CD4-positive, alpha-beta T cell treated with Interleukin-21 for 1 hour (primary cell): ENCODE results near the gene CSPG4.
"Not testable (repeated sequence)": the region's sequence is repeated elsewhere in the genome, so short reads cannot be mapped to it uniquely, and the experiment has no call there.

Source experiments
- DNase-seq: peaks from one replicate; pipeline ENCODE4 v3.0.0-alpha.2; 2020

Gene CSPG4

DNA sequence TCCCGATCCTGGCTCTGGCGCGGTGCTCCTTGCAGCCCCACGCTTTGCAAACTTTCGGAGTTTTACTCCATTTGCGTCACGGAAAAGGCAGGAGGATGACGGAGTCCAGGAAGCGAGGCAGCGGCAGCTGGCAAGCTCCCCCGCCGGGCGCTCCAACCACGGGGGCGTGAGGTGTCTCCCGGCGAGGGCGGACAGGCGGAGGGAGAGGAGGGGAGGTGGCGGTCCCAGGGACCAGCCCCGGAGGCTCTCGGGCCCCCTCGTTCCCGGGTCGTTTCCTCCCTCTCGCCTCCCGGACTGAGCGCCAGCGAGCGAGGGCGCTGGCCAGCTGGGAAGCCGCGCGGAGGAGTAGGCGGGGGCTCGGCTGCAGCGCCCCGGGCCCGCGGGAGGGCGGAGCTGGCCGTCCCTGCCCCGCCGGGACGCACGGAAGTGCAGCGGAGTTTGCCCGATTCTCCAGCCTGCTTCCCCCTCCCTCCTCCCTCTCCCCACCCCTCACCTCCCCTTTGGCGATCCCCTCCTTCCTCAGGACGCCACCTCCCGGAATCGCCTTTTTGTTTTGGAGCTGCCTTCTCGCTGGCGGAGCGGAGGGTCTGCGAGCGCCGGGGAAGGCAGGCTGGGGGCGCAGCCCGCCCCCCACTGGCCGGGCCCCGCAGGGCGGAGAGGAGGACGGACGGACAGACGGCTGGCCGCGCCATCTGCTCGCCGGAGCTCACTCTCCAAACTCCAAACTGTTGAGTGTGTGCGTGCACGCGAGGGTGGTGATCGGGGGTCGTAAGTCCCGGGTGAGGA lies 65.1 kb downstream of the CSPG4 start, which contains the start of gene SNX33:
Gene SNX33, plus strand, starts transcription at position 543 of the 786 bp plus-strand sequence. CDS start 1,191 bp downstream, outside the sequence.
- DNase-seq: peak; percentile 45

DNA sequence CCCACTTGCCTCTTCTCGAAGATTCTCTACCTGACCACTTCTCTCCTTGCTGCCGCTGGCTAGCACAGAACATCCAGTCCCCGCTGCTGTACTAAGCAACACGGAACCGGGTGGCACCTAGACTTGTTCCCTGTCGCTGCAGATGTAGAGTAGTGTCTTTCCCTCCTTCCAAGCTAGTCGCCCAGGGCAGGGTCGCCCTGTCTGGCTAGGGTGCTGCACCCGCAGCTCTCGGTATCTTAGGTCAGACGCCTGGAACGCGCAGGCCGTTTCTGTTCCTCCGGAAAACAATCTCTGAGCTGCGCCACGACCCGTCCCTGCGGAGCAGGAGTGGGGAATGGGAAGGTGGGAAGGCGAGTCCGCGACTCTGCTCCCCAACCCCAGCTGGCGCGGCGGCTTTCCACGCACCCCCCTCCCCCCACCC lies 65.7 kb downstream of the CSPG4 start:
- DNase-seq: no peak

DNA sequence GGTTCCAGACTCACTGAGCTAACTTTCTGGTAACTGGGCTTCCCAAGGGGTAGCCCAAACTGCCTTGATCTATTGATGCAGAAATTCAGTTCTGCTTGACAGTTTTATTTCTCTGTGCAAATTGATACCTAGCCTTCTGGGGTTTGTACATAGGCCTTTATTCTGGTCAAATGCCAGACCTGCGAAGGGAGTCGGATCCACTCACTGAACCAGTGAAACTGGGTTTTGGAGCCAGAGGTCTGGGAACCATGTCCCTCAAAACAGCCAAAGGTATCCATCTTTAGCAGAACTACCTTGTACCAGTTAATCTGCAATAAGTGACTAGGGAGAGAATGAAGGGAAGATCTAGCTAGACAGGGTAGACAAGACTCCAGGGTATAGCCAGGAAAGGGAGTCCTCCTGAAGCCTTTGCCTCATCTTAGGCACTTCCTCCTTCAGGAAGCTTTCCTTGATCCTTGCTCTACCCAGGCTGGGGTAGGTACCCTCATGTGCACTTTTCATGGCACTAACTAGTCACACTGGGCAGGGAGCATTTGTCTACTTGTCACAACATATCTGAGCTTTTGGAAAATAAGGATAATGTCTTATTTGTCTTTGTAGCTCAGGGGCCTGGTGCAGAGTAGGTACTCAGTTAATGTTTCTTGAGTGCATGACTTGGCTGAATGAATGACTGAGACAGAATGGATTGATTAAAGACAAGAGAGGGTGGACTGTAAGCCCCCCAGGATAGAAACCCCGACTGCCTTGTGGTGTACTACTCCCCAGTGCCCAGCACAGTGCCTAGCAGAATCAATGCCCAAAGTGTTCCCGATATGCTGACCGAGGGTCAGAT lies 66.3 kb downstream of the CSPG4 start:
- DNase-seq: no peak

DNA sequence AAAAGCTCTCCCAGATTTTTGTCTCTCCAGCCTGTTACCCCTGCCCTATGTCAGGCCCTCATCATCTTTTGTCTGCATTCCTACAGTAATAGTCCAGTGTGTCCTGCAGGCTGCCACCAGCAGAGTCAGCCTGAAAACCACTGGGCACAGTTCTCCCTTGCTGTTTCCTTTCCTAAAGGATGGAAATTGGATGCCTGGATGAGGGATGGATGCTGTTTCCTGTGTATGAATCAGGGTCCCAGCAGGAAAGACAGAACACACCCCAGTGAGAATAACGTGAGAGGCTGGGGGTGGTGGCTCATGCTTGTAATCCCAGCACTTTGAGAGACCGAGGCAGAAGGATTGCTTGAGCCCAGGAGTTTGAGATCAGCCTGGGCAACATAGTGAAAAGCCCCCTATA lies 68.3 kb downstream of the CSPG4 start:
- DNase-seq: no peak

DNA sequence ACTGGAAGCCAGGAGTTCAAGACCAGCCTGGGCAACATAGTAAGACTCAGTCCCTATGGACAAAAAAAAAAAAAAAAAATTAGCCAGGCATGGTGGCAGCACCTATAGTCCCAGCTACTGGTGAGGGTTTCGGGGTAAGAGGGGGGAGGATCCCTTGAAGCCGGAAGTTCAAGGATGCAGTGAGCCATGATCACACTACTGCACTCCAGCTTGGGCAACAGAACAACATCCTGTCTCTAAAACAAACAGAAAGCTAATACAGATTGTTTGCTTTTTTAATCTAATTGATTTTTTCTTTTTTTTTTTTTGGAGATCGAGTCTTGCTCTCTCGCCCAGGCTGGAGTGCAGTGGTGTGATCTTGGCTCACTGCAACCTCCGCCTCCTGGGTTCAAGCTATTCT lies 71.0 kb downstream of the CSPG4 start:
- no peak for DNase-seq

DNA sequence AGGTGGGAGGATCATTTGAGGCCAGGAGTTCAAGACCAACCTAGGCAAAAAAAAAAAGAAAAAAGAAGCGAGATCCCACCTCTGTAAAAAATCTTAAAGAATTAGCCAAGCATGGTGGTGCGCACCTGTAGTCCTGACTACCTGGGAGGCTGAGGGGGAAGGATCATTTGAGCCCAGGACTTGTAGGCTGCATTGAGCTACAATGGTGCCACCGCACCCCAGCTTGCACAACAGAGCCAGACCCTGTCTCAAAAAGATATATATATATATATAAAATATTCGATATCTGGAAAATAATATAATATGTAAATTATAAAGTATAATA lies 71.5 kb downstream of the CSPG4 start:
- DNase-seq: no peak

DNA sequence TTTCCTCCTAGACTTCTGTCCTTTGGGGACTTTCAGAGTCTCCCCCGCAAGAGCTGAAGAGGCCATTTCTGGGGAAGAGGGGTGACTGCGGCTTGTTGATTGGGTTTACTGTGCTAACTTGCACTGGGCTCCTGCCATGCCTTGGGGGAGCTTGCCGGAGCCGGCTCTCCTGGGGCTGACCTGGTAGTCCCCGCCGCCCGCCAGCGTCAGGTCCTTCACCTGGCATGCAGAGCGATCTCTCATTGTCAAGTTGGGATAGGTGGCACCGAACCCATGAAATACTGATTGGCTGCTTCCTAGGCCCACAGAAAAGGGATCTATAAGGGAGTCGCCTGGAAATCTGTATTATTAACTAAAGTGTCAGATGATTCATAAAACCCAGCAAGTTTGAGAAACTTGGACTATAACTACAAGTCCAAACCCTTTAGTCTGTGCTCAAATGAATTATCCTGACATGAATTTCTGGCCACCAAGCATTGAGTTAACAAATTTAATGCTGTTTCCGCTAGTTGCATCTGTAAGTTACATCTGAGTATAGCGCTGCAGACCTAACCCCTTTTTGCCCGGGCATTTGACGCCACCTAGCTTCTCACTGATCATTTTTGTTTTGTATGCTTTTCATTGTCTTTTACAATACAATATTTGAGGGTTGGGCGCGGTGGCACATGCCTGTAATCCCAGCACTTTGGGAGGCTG lies 72.0 kb downstream of the CSPG4 start:
- DNase-seq: peak; percentile 75

DNA sequence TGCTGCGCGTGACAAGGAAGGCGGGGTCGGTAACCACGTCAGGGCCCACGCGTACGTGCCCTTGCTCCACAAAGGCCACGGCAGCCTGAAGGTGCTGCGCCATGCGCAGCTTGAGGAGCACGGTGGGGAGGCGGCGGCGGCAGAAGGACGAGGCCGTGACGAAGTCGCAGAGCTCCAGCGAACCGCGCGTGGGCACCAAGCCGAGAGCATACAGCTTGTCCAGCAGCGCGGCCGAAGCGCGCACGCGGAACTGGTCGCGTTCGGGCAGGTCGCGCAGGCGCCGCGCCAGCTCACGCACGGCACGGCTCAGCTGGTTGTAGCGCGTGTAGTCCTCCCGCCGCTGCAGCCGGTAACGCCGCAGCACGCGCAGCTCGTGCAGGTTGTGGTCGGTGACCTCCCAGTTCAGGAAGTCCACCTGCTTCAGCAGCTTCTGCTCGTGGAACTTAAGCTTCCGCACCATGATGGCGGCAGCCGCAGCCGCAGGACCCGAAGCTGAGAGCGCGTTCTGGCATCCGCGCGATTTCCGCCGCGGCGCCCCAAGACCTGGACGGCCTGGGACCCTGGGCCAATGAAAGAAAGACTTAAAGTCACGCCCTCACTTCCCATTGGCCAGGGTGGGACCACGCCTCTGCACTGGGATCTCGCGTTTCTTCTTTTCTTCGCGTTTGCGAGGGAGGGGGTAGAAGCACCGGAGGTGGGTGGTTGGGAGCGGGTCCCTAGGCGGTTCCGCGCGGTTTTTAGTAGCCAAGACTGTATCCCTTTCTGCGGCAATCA lies 72.8 kb downstream of the CSPG4 start, which contains the start of gene IMP3:
Gene IMP3, minus strand, starts transcription at position 516 of the 774 bp plus-strand sequence. Its CDS starts 56 bp downstream, at position 460.
- peak; percentile 94 for DNase-seq

DNA sequence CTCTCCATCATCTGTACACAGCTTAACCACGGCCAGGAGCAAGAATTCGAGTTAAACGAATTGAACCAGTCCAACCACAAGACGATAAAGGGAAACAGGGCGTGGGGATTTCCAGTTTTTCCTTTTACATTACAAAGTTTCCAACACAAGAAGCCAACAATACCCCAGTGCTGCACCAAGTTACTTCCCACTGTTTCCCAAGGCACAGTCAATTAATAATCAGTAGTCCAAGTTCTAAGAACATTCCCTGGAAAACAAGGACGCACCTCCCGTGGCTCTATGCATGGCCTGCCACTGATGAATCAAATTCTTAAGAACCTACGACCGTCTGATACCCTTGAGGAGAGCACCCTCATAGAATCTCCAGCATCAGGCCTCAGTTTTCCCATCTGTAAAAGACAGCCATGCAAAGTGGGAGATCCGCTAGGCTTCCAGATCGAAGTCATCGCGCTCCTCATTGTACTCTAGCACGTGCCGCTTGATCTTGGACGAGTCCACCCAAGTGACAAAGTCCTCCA lies 73.4 kb downstream of the CSPG4 start:
- peak; percentile 24 for DNase-seq

DNA sequence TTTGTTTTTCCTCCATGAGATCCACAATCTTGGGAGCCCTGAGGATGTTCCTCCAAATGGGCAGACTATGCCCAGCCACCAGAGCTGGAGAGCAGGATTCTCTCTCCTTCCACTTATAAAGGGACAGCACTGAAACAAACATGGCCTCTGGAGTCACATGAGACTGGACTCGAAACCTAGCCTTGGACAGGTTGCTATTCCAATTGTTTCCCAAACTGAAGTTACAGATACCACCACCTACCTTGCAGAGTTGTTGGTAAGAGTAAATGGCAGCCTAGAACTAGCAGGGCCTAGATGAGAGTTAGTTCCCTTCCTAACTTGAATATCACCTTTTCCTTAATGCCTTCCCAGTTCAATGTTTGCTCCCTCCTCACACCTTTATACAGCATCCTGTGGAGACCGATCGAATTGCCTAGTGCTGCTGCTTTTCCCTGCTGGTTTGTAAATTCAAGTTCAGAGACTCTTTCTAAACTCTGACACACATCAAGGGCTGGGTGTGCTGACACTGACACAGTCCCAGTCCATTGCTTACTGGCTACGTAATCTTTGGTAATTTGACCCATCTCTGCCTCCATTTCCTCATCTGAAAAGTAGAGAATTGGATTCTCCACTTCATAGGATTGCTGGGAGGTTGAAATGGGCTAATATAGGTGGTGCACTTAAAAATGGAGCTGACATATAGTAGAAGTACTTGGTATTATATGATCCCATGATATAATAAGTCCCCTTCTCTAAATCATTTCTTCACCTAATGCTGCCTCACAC lies 75.2 kb downstream of the CSPG4 start:
- no peak for DNase-seq

DNA sequence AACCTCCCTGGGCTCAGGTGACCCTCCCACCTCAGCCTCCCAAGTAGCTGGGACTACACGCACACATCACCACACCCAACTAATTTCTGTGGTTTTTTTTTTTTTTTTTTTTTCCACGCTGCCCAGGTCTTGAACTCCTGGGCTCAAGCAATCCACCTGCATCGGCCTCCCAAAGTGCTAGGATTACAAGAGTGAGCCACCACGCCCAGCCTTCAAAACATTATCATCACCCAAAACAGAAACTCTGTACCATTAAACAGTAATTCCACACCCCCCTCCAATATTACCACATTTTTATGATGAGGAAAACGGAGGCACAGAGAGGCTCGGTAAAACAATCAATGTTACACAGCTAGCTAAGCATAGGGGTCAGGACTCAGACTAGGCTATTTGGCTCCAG lies 76.6 kb downstream of the CSPG4 start:
- DNase-seq: no peak

DNA sequence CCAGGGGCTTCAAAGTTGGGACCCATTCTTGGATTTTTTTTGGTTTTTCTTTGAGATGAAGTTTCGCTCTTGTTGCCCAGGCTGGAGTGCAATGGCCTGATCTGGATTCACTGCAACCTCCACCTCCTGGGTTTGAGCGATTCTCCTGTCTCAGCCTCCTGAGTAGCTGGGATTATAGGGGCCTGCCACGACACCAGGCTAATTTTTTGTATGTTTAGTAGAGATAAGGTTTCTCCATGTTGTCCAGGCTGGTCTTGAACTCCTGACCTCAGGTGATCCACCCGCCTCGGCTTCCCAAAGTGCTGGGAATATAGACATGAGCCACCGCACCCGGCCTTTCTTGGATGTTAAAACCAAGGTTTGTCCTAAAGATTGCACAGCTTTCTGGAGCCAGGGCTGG lies 78.7 kb downstream of the CSPG4 start:
- DNase-seq: not testable (repeated sequence)

DNA sequence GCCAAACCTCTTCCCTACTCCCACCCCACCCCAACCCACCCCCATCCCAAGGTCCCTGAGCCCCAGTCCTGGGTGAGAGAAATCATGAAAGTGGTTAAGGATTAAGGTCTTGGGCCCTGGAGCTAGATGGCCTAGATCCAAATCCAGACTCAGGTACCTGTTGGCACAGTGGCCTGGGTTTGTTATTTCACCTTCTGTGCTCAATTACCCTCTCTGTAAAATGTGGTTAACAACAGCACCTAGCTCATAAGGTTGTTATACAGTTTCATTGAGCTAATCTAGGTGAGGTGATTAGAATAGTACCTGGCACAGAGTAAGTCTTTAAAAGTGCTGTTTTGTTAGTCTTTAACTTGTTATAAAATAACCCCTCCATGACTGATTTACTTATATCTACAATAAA lies 80.7 kb downstream of the CSPG4 start:
- no peak for DNase-seq

DNA sequence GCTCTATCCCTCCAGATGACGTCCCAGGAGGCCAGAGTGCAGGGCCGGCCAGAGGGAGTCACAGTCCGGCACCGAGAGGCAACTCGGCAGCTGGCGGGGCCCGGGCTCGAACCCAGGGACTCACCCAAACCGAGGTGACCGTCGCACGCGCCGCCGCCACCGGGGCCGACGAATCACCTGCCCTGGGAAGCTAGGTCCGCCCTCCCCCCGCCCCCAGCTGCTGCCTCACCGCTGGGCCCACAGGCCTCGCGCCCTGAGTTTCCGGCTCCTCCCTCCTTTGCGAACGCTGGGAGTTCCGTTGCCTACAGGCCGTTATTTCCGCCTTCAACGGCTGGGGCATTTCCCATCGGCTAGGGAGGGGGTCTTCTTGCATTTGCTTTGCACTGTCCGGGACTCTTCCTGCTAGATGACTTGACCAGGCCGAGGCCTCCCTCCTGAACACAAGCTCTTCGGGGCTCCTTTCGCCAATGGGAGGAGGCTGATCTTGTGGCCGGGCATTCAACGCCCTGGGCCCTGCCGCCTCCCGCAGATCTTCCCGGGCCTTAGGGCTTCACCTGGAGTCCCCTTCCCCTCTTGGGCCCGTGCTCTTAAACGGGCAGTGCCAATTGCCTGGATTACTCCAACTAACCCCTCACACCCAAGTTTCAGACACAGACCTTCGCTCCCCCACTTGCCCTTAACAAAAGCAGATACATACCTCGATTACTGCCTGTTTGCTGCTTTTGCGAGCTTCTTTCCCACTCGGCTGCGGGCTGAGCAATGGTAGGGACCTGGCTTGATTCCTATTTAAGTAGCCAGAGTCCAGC lies 86.9 kb downstream of the CSPG4 start, which contains the start of gene SNUPN:
Gene SNUPN, minus strand, starts transcription at position 184 of the 806 bp plus-strand sequence. CDS start 4,674 bp downstream, outside the sequence.
- peak; percentile 93 for DNase-seq
